NCI-H128 (cell line): Measurements from ENCODE around the gene TUBB1.
A peak's percentile ranks its signal among the peaks of the same experiment; 100 is the strongest.
"Not testable (repeated sequence)": the region's sequence is repeated elsewhere in the genome, so short reads cannot be mapped to it uniquely, and the experiment has no call there.

Experiments used
- DNase-seq: peaks from one replicate; lab custom pipeline; 2025; ENCODE audit not compliant: unreplicated experiment; lab: John Stamatoyannopoulos, UW

Gene TUBB1

GRCh38 chr20:59019217-59019616 is at the start of gene TUBB1:
Gene TUBB1, plus strand, starts transcription at chr20:59019429. Its CDS starts 94 bp downstream, at chr20:59019523.
- no peak for DNase-seq

GRCh38 chr20:58969439-58969838 is 49.8 kb upstream of the TUBB1 start:
- DNase-seq: no peak

GRCh38 chr20:58970146-58970545 is 49.1 kb upstream of the TUBB1 start:
- DNase-seq: no peak

GRCh38 chr20:58971429-58971828 is 47.8 kb upstream of the TUBB1 start:
- DNase-seq: no peak

- no peak for DNase-seq
Measured at GRCh38 chr20:58973179-58973578, 46.0 kb upstream of the TUBB1 start.

- DNase-seq: no peak
Measured at GRCh38 chr20:58973866-58974265, 45.4 kb upstream of the TUBB1 start.

GRCh38 chr20:58975353-58975752 is 43.9 kb upstream of the TUBB1 start:
- DNase-seq: no peak

GRCh38 chr20:58976061-58976730 is 43.0 kb upstream of the TUBB1 start:
- no peak for DNase-seq

- no peak for DNase-seq
Measured at GRCh38 chr20:58978351-58979190, 40.7 kb upstream of the TUBB1 start.

- peak; percentile 54 for DNase-seq
Measured at GRCh38 chr20:58980711-58981627, 38.3 kb upstream of the TUBB1 start, which contains the start of gene NELFCD. Gene NELFCD, plus strand, starts transcription at chr20:58981256. Its CDS starts 54 bp downstream, at chr20:58981310.

- no peak for DNase-seq
Measured at GRCh38 chr20:58981628-58982364, 37.4 kb upstream of the TUBB1 start.

GRCh38 chr20:58982406-58983114 is 36.7 kb upstream of the TUBB1 start:
- no peak for DNase-seq

- not testable (repeated sequence) for DNase-seq
Measured at GRCh38 chr20:58983115-58983468, 36.1 kb upstream of the TUBB1 start.

- DNase-seq: no peak
Measured at GRCh38 chr20:58984691-58985090, 34.5 kb upstream of the TUBB1 start.

- DNase-seq: no peak
Measured at GRCh38 chr20:58985656-58986055, 33.6 kb upstream of the TUBB1 start.

- DNase-seq: no peak
Measured at GRCh38 chr20:58986286-58986967, 32.8 kb upstream of the TUBB1 start.

- no peak for DNase-seq
Measured at GRCh38 chr20:58986968-58987517, 32.2 kb upstream of the TUBB1 start.

GRCh38 chr20:58987790-58988564 is 31.3 kb upstream of the TUBB1 start:
- DNase-seq: no peak

- no peak for DNase-seq
Measured at GRCh38 chr20:58988565-58988882, 30.7 kb upstream of the TUBB1 start.
